Activated gamma-delta T cell treated with anti-CD3 and anti-CD28 coated beads, Interleukin-2, amount 50 U/mL, for 16 hours (primary cell): ENCODE data around the gene PAX2.

Experiments used
- DNase-seq: peaks from one replicate; pipeline ENCODE4 v3.0.0-alpha.2; 2020; ENCODE audit warnings: low read depth

Gene PAX2

DNA sequence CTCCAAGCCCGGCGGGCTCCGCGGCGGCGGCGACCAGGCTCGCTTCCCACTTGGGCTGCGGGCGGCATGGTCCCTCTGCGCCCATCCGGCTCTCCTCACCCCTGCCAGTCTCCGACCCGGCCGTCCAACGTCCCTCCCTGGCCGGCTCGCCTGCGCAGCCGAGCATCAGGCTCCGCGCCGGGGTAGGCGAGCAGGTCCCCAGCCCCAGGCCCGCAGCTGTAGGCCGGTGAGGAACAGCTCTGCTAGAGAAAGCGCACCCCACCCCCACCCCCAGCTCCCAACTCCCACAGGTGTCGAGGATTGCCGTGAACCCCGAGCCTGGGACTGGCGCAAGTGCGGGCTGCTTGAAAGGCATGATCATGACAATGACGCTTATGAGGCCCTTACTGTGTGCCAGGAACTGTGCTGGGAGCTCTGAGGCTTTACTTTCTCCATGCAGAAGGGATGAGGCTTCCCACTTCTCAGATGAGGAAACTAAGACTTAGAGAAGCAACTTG lies 20.8 kb upstream of the PAX2 start:
- DNase-seq: no peak

DNA sequence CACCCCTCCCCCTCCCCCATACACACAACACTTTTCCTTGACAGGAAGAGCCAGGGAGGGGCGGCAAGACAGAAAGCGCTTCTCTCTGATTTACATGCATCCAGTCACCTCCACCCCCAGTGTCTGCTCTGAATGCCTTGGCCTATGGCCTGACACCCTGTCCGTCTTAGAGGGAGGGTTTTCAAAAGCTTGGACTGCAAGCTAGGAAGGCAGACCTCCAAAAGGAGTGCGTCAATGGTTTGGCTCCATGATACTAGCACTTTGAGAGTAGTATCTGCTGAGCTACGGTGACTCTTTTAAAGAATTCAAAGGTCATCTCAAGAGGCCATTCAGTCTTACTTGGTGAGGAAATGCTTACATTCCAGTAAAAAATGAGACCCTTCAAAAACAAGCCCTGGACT lies 20.3 kb upstream of the PAX2 start:
- no peak for DNase-seq

GRCh38 chr10:100725869-100726426 lies 19.4 kb upstream of the PAX2 start:
- DNase-seq: no peak

GRCh38 chr10:100727808-100728207 lies 17.6 kb upstream of the PAX2 start:
- DNase-seq: no peak

DNA sequence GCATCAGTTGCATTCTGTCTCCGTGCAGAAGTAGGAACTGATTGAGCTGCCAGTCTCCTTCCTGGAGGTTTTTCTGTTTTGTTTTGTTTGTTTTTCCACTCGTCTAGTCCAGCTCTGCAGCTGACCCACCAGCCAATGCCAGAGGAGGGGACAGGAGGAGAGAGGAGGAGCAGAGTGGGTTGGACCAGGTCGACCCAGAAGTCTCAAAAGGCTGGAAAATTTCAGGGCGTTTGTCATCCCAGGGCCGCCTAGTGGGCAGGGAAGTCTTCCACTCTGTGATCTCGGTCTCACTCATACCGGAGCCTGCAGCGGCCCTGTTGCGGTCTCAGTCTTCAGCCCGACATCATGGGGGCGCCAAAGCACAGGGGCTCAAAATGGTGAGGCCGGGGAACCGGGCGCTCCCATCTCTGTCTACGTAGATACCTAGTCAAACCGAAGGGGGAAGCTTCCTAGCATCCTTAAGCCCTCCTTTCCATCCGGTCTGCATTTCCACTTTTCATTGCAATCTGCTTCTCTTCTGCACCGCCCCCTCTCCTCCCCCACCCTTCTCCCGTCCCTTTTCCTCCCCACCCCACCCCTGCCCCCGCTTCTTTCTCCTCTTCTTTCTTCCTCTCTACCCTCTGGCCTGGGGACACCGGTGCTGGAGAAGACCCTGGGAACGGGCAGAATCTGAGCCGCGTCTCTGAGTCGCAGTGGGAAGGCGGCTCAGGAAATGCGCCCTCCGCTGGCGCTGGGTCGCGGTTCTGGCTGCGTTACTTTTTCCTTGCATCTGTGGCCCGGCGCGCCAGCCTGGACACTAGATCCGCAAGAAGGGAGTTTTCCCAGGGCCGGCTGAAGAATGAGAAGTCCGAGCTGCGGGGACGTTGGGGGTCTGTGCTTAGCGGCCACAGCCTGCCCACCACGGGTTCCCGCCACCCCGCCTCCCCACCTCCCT lies 16.2 kb upstream of the PAX2 start:
- no peak for DNase-seq

- DNase-seq: no peak
Measured at GRCh38 chr10:100729862-100730724, 15.3 kb upstream of the PAX2 start.

GRCh38 chr10:100730725-100731406 lies 14.5 kb upstream of the PAX2 start:
- no peak for DNase-seq

- DNase-seq: no peak
Measured at GRCh38 chr10:100731407-100732240, 13.8 kb upstream of the PAX2 start.

DNA sequence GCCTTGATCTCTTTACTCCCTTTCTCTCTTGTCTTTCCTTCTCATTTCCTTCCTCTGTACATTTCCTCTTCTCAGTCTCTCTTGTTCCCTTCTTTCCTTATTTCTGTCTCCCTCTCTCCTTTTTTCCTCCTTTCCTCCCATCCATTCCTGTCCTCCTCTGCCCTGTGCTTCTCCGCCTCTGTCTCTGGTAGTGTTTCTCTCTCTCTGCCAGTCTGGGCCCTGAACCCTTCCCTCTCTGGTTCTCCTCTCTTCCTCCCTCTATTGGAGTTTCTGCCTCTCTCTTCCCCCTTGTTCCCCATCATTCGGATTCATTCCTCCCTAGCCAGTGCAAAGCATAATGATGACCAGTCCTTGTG lies 13.2 kb upstream of the PAX2 start:
- no peak for DNase-seq

- DNase-seq: no peak
Measured at GRCh38 chr10:100733329-100733728, 12.1 kb upstream of the PAX2 start.

DNA sequence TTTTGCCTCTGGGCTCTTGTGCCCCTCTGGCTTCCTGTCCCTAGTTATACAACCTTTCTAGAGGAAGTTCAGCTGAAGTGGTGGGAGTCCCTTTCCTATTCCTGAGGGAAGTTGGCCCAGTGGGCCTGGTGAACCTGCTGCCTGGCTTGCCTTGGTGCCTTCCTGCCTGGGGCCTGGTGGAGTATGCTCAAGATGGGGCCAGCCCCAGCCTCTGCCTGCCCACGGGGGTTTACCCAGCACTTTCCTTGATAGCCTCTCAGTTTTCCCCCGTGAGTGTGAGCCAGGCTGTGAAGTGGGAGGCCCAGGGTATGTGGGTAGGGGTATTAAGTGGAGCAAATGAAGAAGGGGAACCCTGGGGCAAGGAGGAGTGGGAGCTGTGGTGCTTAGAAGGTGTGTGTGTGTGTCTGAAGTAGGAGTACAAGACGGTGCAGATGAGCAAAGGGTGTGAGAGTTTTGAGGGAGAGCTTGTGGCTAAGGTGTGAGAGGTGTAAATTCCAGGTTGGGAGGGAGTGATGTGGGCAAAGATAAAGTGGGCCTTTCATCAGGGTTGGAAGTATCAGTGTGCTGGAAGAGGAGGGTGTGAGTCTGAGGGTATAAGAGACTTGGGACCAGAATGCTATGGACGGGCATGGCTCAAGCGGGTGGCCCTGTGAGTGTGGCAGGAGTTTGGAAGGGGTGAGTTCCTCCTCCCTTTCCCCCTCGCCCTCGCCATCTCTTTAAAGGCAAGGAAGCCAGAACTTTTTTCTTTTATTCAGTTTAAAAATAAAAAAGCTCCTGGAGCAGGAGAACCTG lies 10.9 kb upstream of the PAX2 start:
- DNase-seq: no peak

DNA sequence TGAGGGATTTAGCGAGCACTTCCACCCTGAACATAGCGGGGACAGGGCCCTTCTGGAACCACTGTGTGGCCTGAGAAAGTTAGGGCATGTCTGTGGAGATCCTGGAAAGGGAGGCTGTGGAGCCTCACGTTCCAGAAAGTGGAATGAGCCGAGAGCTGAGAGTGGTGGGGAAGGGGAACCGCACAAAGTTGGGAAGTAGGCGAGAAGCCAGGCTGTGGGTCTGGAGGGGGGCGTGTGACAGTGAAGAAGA lies 10.4 kb upstream of the PAX2 start:
- no peak for DNase-seq

DNA sequence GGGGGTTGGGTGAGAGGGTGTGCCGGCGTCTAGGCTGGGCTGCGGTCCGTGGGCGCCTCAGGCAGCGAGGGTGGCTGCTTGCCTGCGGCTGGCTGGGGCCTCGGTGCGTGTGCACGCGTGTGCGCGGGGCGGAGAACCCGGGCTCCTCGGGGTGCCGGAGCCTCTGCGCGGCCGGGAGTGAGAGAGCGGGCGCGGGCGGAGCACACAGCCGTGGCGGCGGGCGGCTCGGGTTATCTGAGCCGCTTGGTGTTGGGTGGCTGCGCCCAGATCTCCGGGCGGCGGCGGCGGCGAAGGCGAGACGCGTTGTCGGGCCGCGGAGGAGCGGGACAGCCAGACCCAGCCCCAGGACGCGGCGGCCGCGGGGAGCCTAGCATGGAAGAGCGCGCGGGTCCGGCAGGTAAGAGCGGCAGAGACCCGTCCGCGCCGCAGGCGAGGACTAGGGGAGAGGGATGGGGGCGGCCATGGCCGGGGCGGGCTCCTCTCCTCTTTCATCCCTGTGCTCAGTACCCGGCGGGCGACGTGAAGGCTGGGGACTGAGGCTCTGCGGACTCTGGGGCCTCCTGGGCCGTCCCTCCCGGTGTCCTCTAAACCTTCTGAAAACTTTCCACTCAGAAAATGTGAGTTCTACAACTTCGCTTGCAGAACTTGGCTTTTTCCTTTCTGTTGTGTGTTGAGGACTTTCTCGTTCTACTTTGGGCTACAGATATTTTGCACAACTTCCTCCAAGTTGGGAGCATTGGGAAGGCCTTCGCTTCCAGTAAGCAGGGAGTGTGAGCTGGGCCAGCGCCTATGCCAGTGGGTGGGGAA lies 9.8 kb upstream of the PAX2 start:
- DNase-seq: no peak

GRCh38 chr10:100736144-100736808 lies 9.1 kb upstream of the PAX2 start:
- DNase-seq: no peak

DNA sequence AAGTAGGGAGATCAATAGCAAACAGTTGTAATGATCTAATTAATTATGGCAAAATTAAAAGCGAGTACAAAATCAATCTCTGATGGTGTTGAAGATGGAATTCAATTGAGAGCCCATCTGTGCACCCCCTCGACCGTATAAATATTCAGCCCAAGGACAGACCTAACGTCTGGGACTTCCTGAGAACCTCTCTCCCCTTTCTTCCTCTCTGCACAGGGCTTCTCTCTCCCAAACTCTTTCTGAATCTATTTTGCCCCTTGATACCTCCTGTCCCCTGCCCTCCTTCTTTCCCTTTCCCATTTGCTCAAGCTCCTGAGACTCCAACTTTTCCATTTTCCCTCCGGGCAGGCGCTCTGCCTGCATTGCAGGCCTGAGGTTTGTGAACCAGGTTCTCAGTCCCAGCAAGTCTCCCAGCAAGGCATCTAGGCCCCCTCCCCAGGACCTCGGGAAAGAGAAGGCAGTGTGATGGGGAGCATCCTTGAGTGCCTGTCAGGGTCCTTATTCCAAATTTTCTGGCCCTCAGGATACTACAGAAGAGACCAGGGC lies 8.5 kb upstream of the PAX2 start:
- DNase-seq: no peak

GRCh38 chr10:100737355-100738054 lies 7.9 kb upstream of the PAX2 start:
- DNase-seq: no peak

DNA sequence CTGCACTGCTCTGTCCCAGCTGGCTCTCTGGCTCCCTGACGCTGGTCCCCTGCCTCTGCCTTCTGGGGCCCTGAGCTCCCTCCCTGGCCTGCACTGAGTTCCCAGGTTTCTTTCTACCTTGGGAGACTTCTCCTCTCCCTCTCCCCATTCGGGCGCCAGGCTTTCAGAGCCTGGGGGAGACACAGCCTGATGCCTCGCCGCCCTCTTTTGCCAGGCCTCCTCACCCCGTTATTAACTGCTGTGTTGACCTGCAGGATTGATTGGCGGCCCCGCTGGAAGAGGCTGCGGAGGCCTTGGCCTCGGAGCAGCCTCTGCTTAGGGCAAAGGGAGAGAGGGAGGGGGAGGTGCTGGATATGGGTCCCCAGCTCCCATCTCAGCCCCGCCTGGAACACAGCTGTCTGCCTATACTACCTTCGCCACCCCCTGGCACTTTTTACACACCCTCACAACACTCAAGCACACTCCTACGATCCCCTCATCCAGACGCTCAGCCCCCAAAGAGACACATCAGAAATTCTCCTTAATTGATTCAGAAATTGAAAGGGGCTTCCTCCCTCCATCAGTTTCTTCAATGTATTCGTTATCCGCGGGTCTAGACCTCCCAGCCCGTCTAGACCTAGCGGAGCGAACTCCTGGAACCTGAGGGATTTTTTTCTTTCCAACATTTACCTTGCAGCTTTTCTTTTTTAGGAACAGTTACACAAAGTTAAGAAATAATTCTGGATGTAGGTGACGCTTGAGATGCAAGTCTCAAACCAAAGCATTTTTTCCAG lies 7.1 kb upstream of the PAX2 start:
- DNase-seq: no peak
